ENCODE results near the gene CERS6.

The CERS6 gene

DNA sequence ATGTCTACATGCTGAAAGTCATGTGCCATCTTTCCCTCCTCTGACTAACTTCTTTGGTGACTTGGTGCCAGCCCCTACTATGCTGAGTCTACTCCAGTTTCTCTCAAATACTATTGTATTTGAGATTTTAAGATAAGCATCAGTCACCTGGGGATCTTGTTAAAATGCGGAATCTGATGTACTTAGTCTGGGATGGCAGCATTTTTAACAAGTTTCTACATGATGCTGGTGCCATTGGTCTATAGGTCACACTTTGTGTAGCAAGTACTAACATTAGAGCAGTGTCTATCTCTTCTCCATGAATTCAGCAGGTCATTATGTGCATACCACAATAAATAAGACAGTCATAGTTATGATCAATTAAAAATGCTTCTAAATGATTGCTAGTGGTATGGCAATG lies 106.9 kb downstream of the CERS6 start:
- Histone ChIP-seq H3K27ac (replicated peaks; ENCODE audit: low read length) (no peak overlapping the region), H3K9ac (ENCODE audit: low read depth, low read length, poor library complexity) (no peak overlapping the region), H3K9me3 (replicated peaks in 1 of 2; ENCODE audit: control insufficient read depth in 2 of 2, insufficient read depth in 1 of 2, low read depth in 1 of 2, low read length in 2 of 2) (peaks cover 2% of the 10 kb centered on the region in 2 donors), H3K4me3 (ENCODE audit: low read length in 2 of 2) (no peak overlapping the region), H3K79me1 (ENCODE audit: low read depth, low read length) (no peaks in the 10 kb centered on the region), H2BK120ac (ENCODE audit: low read depth, low read length) (no peak overlapping the region), H2AFZ (ENCODE audit: low read length) (no peak overlapping the region), H3K23ac (ENCODE audit: low read depth, low read length, poor library complexity) (no peak overlapping the region), H3K27me3 (ENCODE audit: control insufficient read depth in 3 of 3, insufficient read depth in 3 of 3, low read depth in 1 of 3, low read length in 3 of 3) (no peaks in the 10 kb centered on the region), H4K91ac (ENCODE audit: low read depth, low read length, poor library complexity) (no peak overlapping the region), H3K18ac (ENCODE audit: low read length) (no peak overlapping the region), H2BK12ac (ENCODE audit: low read length) (no peak overlapping the region), H2BK5ac (ENCODE audit: low read length) (no peak overlapping the region), H3K14ac (ENCODE audit: low read length) (no peak overlapping the region), H4K8ac (ENCODE audit: low read depth, low read length) (no peak overlapping the region), H2AK5ac (ENCODE audit: low read depth, low read length) (no peak overlapping the region), H2BK15ac (ENCODE audit: low read length) (no peak overlapping the region), H3K36me3 (replicated peaks in 1 of 2; ENCODE audit: control insufficient read depth in 2 of 2, insufficient read depth in 2 of 2, low read length in 2 of 2) (peaks cover 2 to 12% of the 10 kb centered on the region in 2 donors), H3K4me2 (ENCODE audit: insufficient read depth, low read length, poor library complexity, severe bottlenecking) (no peak overlapping the region), H3K4me1 (ENCODE audit: control insufficient read depth in 2 of 2, insufficient read depth in 1 of 2, low read depth in 1 of 2, low read length in 2 of 2) (no peaks in the 10 kb centered on the region), H3K4ac (ENCODE audit: low read length) (no peak overlapping the region)
- no CpG with 5 or more reads among the region's 1 CpG for WGBS, 2 donors (ENCODE audit: extremely low coverage in 2 of 2, insufficient read length in 2 of 2, insufficient replicate concordance in 1 of 2)
- DNase-seq (ENCODE audit: low spot score) = no peak

DNA sequence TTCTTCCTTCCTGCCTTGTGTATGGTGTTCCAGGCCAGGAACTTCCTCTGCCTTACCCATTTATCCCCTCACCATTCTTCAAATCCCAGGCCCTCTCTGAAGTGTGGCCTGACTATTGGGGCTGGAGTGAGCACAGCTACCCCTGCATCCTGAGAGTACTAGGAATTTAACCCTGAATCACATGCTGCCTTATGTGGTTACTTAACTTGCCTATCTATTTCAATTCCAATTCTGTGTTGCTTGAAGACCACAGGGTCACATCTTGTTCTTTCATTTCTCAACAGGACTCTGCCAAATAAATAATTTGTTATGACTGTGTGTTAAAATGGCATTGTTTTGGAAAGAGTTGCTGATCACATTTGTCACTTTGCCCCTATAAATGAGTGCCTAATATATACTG lies 108.6 kb downstream of the CERS6 start:
- Histone ChIP-seq H2BK12ac (ENCODE audit: low read length) (no peak overlapping the region), H3K4me3 (ENCODE audit: low read length in 2 of 2) (no peak overlapping the region), H4K91ac (ENCODE audit: low read depth, low read length, poor library complexity) (no peak overlapping the region), H3K18ac (ENCODE audit: low read length) (no peak overlapping the region), H3K4ac (ENCODE audit: low read length) (no peak overlapping the region), H3K4me1 (ENCODE audit: control insufficient read depth in 2 of 2, insufficient read depth in 1 of 2, low read depth in 1 of 2, low read length in 2 of 2) (no peaks in the 10 kb centered on the region), H3K23ac (ENCODE audit: low read depth, low read length, poor library complexity) (no peak overlapping the region), H2BK120ac (ENCODE audit: low read depth, low read length) (no peak overlapping the region), H3K14ac (ENCODE audit: low read length) (no peak overlapping the region), H3K27me3 (ENCODE audit: control insufficient read depth in 3 of 3, insufficient read depth in 3 of 3, low read depth in 1 of 3, low read length in 3 of 3) (no peaks in the 10 kb centered on the region), H2AK5ac (ENCODE audit: low read depth, low read length) (no peak overlapping the region), H3K79me1 (ENCODE audit: low read depth, low read length) (no peaks in the 10 kb centered on the region), H3K4me2 (ENCODE audit: insufficient read depth, low read length, poor library complexity, severe bottlenecking) (no peak overlapping the region), H4K8ac (ENCODE audit: low read depth, low read length) (no peak overlapping the region), H2BK5ac (ENCODE audit: low read length) (no peak overlapping the region), H3K9ac (ENCODE audit: low read depth, low read length, poor library complexity) (no peak overlapping the region), H2BK15ac (ENCODE audit: low read length) (no peak overlapping the region), H3K36me3 (replicated peaks in 1 of 2; ENCODE audit: control insufficient read depth in 2 of 2, insufficient read depth in 2 of 2, low read length in 2 of 2) (peaks cover 2 to 12% of the 10 kb centered on the region in 2 donors), H3K9me3 (replicated peaks in 1 of 2; ENCODE audit: control insufficient read depth in 2 of 2, insufficient read depth in 1 of 2, low read depth in 1 of 2, low read length in 2 of 2) (peaks cover 0 to 2% of the 10 kb centered on the region in 2 donors), H2AFZ (ENCODE audit: low read length) (no peak overlapping the region), H3K27ac (replicated peaks; ENCODE audit: low read length) (no peak overlapping the region)
- no peak for DNase-seq (ENCODE audit: low spot score)

DNA sequence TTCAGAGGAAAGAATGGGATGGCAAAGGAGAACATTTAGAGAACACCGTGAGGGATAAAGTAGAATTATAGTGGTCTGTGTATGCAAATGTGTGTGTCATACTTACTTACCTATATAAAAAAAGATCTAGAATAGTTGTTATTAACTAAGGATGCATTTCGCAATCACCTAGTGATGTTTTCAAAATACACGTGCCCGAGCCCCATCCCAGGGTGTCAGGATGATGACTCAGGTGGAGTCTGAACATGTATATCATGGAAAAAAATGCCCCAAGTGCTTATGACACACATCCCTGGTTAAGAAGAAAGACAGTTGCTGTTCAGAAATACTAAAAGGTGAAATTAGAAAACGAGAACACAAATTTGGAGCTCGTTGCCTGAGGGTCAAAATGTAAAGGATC lies 109.0 kb downstream of the CERS6 start:
- no CpG with 5 or more reads among the region's 6 CpGs for WGBS, 2 donors (ENCODE audit: extremely low coverage in 2 of 2, insufficient read length in 2 of 2, insufficient replicate concordance in 1 of 2)

DNA sequence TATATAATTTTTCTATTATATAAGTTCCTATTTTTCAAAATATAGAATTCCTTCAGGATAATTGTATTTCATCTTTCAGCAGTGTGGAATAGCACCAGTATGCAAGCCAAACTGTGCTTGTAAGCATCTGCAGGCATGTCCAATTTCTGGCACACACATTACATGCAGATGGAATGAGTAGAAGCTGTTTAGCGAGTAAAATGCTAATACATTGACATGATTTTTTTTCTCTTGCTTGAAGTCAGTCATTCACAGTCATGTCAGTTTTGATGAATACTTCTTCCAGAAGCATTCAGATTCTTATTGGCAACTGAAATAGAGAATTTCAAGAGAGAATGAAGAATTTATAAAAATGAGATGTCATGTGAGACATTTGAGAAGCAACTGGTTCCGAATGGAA lies 109.4 kb downstream of the CERS6 start:
- H4K91ac ChIP-seq (ENCODE audit: low read depth, low read length, poor library complexity) = no peak overlapping the region
- H3K27ac ChIP-seq (replicated peaks; ENCODE audit: low read length) = no peak overlapping the region
- H3K14ac ChIP-seq (ENCODE audit: low read length) = no peak overlapping the region
- no peak overlapping the region for H2BK15ac ChIP-seq (ENCODE audit: low read length)
- H2BK12ac ChIP-seq (ENCODE audit: low read length) = no peak overlapping the region
- no peak overlapping the region for H2BK120ac ChIP-seq (ENCODE audit: low read depth, low read length)
- H3K9me3 ChIP-seq (replicated peaks in 1 of 2; ENCODE audit: control insufficient read depth in 2 of 2, insufficient read depth in 1 of 2, low read depth in 1 of 2, low read length in 2 of 2) = no peaks in the 10 kb centered on the region
- WGBS, 2 donors (ENCODE audit: extremely low coverage in 2 of 2, insufficient read length in 2 of 2, insufficient replicate concordance in 1 of 2) = no CpG with 5 or more reads among the region's 2 CpGs
- no peaks in the 10 kb centered on the region for H3K79me1 ChIP-seq (ENCODE audit: low read depth, low read length)
- H3K18ac ChIP-seq (ENCODE audit: low read length) = no peak overlapping the region
- H2AK5ac ChIP-seq (ENCODE audit: low read depth, low read length) = no peak overlapping the region
- H4K8ac ChIP-seq (ENCODE audit: low read depth, low read length) = no peak overlapping the region
- H3K27me3 ChIP-seq (ENCODE audit: control insufficient read depth in 3 of 3, insufficient read depth in 3 of 3, low read depth in 1 of 3, low read length in 3 of 3) = no peaks in the 10 kb centered on the region
- peaks cover 4 to 12% of the 10 kb centered on the region in 2 donors for H3K36me3 ChIP-seq (replicated peaks in 1 of 2; ENCODE audit: control insufficient read depth in 2 of 2, insufficient read depth in 2 of 2, low read length in 2 of 2)
- no peak for DNase-seq (ENCODE audit: low spot score)
- H3K4me1 ChIP-seq (ENCODE audit: control insufficient read depth in 2 of 2, insufficient read depth in 1 of 2, low read depth in 1 of 2, low read length in 2 of 2) = no peaks in the 10 kb centered on the region
- H2AFZ ChIP-seq (ENCODE audit: low read length) = no peak overlapping the region
- H2BK5ac ChIP-seq (ENCODE audit: low read length) = no peak overlapping the region
- no peak overlapping the region for H3K23ac ChIP-seq (ENCODE audit: low read depth, low read length, poor library complexity)
- no peak overlapping the region for H3K4me3 ChIP-seq (ENCODE audit: low read length in 2 of 2)
- H3K9ac ChIP-seq (ENCODE audit: low read depth, low read length, poor library complexity) = no peak overlapping the region
- no peak overlapping the region for H3K4ac ChIP-seq (ENCODE audit: low read length)
- H3K4me2 ChIP-seq (ENCODE audit: insufficient read depth, low read length, poor library complexity, severe bottlenecking) = no peak overlapping the region

More for the DNA sequence above, 109.0 kb downstream of the CERS6 start:
- Histone ChIP-seq H4K8ac (ENCODE audit: low read depth, low read length) (no peak overlapping the region), H3K14ac (ENCODE audit: low read length) (no peak overlapping the region), H4K91ac (ENCODE audit: low read depth, low read length, poor library complexity) (no peak overlapping the region), H3K23ac (ENCODE audit: low read depth, low read length, poor library complexity) (no peak overlapping the region), H3K9ac (ENCODE audit: low read depth, low read length, poor library complexity) (no peak overlapping the region), H2BK120ac (ENCODE audit: low read depth, low read length) (no peak overlapping the region), H3K36me3 (replicated peaks in 1 of 2; ENCODE audit: control insufficient read depth in 2 of 2, insufficient read depth in 2 of 2, low read length in 2 of 2) (peaks cover 3 to 12% of the 10 kb centered on the region in 2 donors), H3K4me1 (ENCODE audit: control insufficient read depth in 2 of 2, insufficient read depth in 1 of 2, low read depth in 1 of 2, low read length in 2 of 2) (no peaks in the 10 kb centered on the region), H2BK15ac (ENCODE audit: low read length) (no peak overlapping the region), H2AK5ac (ENCODE audit: low read depth, low read length) (no peak overlapping the region), H3K4ac (ENCODE audit: low read length) (no peak overlapping the region), H3K79me1 (ENCODE audit: low read depth, low read length) (no peaks in the 10 kb centered on the region), H3K18ac (ENCODE audit: low read length) (no peak overlapping the region), H3K27me3 (ENCODE audit: control insufficient read depth in 3 of 3, insufficient read depth in 3 of 3, low read depth in 1 of 3, low read length in 3 of 3) (no peaks in the 10 kb centered on the region), H2AFZ (ENCODE audit: low read length) (no peak overlapping the region), H3K4me3 (ENCODE audit: low read length in 2 of 2) (no peak overlapping the region), H2BK12ac (ENCODE audit: low read length) (no peak overlapping the region), H3K27ac (replicated peaks; ENCODE audit: low read length) (no peak overlapping the region), H3K4me2 (ENCODE audit: insufficient read depth, low read length, poor library complexity, severe bottlenecking) (no peak overlapping the region), H2BK5ac (ENCODE audit: low read length) (no peak overlapping the region), H3K9me3 (replicated peaks in 1 of 2; ENCODE audit: control insufficient read depth in 2 of 2, insufficient read depth in 1 of 2, low read depth in 1 of 2, low read length in 2 of 2) (no peaks in the 10 kb centered on the region)
- DNase-seq (ENCODE audit: low spot score) = no peak

Data from neuronal stem cell (in vitro differentiated cells).